HCT116 (cell line): ENCODE data around the gene ACVR1B. TPM values are rescaled to one million over a fixed set of nuclear protein-coding genes. Genes with fewer than 3 reads are reported as not detected.

Experiments used
- ATAC-seq: fragments of 200-7000 bp; cut with Tn5 transposase; 2 replicates; pipeline ENCODE4 v1.9.1; 2020; ENCODE audit warnings: mild to moderate bottlenecking, moderate library complexity
- BruUV-seq: library from RNA; stranded (reverse); fragments of 400-500 nt; replicated peaks from 2 replicates; lab custom pipeline; 2021; lab: Mats Ljungman, UMichigan
- CTCF ChIA-PET: fragments of 300-600 bp; sonication (Branson Sonifier 250); formaldehyde crosslinking; loops from one replicate; lab custom pipeline; 2021; ENCODE audit warnings: antibody characterized with exemption; lab: Charles Lee
- POLR2A ChIA-PET: fragments of 300-600, 350-600 bp; sonication (Branson Sonifier 250); formaldehyde crosslinking; loops from one replicate; lab custom pipeline; 2021; ENCODE audit warnings: antibody characterized with exemption; lab: Charles Lee
- RAD21 ChIA-PET, 2 experiments: fragments of 300-600 bp; sonication (Branson Sonifier 250); formaldehyde crosslinking; loops; one replicate each; lab custom pipeline; 2023; ENCODE audit warnings: low total read pairs in 2 of 2; ENCODE audit not compliant: uncharacterized antibody in 2 of 2, unreplicated experiment in 2 of 2, low non-redundant PET in 1 of 2; lab: Charles Lee
- DNase-seq: peaks from one replicate; pipeline ENCODE4 v3.0.0-alpha.2; 2010; ENCODE audit warnings: low read depth, low spot score
- H2AFZ ChIP-seq: fragments of 200-600 bp; shearing (Covaris generic), sonication (generic); 2 replicates; pipeline ENCODE4 v1.6.1; 2017; ENCODE audit warnings: low read depth, mixed run types, mixed read lengths, antibody characterized with exemption, low read length; ENCODE audit not compliant: poor library complexity, severe bottlenecking
- H3K27ac ChIP-seq: 2 replicates; pipeline ENCODE4 v1.5.1; 2012; ENCODE audit warnings: low read depth, low read length
- H3K27me3 ChIP-seq: fragments of 200-600 bp; sonication (generic); 2 replicates; pipeline ENCODE4 v1.6.1; 2016; ENCODE audit warnings: mixed run types, low read length, mixed read lengths; ENCODE audit not compliant: insufficient read depth
- H3K36me3 ChIP-seq, 2 experiments: fragments of 200-500 bp in 1 of 2; fragments of 200-600 bp in 1 of 2; sonication (Bioruptor generic) in 1 of 2; sonication (generic) in 1 of 2; 2 replicates each; pipeline versions ENCODE4 v1.5.1 to v1.6.1; 2014 to 2016; ENCODE audit warnings: low read length in 2 of 2, inconsistent platforms in 1 of 2, mixed read lengths in 1 of 2, mixed run types in 1 of 2; ENCODE audit not compliant: insufficient read depth in 2 of 2, control insufficient read depth in 1 of 2
- H3K4me1 ChIP-seq, 2 experiments: fragments of 200-600 bp in 1 of 2; sonication (generic) in 1 of 2; 2 replicates each; pipeline versions ENCODE4 v1.5.1 to v1.6.1; 2012 to 2017; ENCODE audit warnings: low read length in 2 of 2, inconsistent platforms in 1 of 2, mild to moderate bottlenecking in 1 of 2, mixed read lengths in 1 of 2, mixed run types in 1 of 2, moderate library complexity in 1 of 2; ENCODE audit not compliant: insufficient read depth in 2 of 2, control insufficient read depth in 1 of 2
- H3K4me2 ChIP-seq: fragments of 200-600 bp; sonication (generic); 2 replicates; pipeline ENCODE4 v1.6.1; 2017; ENCODE audit warnings: mixed run types, low read length, mixed read lengths
- H3K4me3 ChIP-seq, 2 experiments: fragments of 200-600 bp in 1 of 2; sonication (generic) in 1 of 2; replicated peaks in 1 of 2; 2 replicates each; pipeline ENCODE4 v1.5.1; 2011 to 2016; ENCODE audit warnings: low read length in 2 of 2, control low read depth in 1 of 2, low read depth in 1 of 2, mild to moderate bottlenecking in 1 of 2, mixed read lengths in 1 of 2, mixed run types in 1 of 2
- H3K79me2 ChIP-seq: fragments of 200-600 bp; sonication (generic); 2 replicates; pipeline ENCODE4 v1.6.1; 2017; ENCODE audit warnings: mild to moderate bottlenecking, mixed run types, low read length, moderate library complexity, mixed read lengths; ENCODE audit not compliant: insufficient read depth
- H3K9ac ChIP-seq: fragments of 200-600 bp; sonication (generic); 2 replicates; pipeline ENCODE4 v1.6.1; 2016; ENCODE audit warnings: low read length, mixed read lengths
- H3K9me2 ChIP-seq: fragments of 200-600 bp; sonication (generic), shearing (Covaris generic); 2 replicates; pipeline ENCODE4 v1.6.1; 2017; ENCODE audit warnings: mixed run types, mild to moderate bottlenecking, moderate library complexity; ENCODE audit not compliant: insufficient read depth
- H3K9me3 ChIP-seq, 2 experiments: fragments of 200-500 bp in 1 of 2; fragments of 200-600 bp in 1 of 2; sonication (Bioruptor generic) in 1 of 2; sonication (generic) in 1 of 2; 2 replicates each; pipeline ENCODE4 v1.6.1; 2014 to 2017; ENCODE audit warnings: low read length in 2 of 2, mixed read lengths in 2 of 2, inconsistent platforms in 1 of 2, low read depth in 1 of 2, mild to moderate bottlenecking in 1 of 2, mixed run types in 1 of 2, moderate library complexity in 1 of 2; ENCODE audit not compliant: control insufficient read depth in 1 of 2, insufficient read depth in 1 of 2
- H4K20me1 ChIP-seq: fragments of 200-600 bp; sonication (generic), shearing (Covaris generic); 2 replicates; pipeline ENCODE4 v1.6.1; 2017; ENCODE audit warnings: mixed run types, mild to moderate bottlenecking, moderate library complexity; ENCODE audit not compliant: insufficient read depth
- CEBPB ChIP-seq: IDR thresholded peaks from 2 replicates; pipeline ENCODE4 v1.6.1; 2012; ENCODE audit warnings: low read depth
- EZH2phosphoT487 ChIP-seq: fragments of 200-600 bp; IDR thresholded peaks from 2 replicates; pipeline ENCODE4 v1.6.1; 2018; ENCODE audit warnings: antibody characterized with exemption, borderline replicate concordance
- JUND ChIP-seq: IDR thresholded peaks from 2 replicates; pipeline ENCODE4 v1.6.1; 2012
- SIN3A ChIP-seq: IDR thresholded peaks from 2 replicates; pipeline ENCODE4 v1.6.1; 2012; ENCODE audit warnings: low read depth
- SRF ChIP-seq: IDR thresholded peaks from 2 replicates; pipeline ENCODE4 v1.6.1; 2012; ENCODE audit warnings: low read depth
- TCF7L2 ChIP-seq: IDR thresholded peaks from 2 replicates; pipeline ENCODE4 v1.7.0; 2011; ENCODE audit warnings: borderline replicate concordance, inconsistent platforms; ENCODE audit not compliant: insufficient read depth, insufficient read length; ENCODE audit errors: extremely low read depth
- intact Hi-C: fragments of 100-400 bp; cut with micrococcal nuclease; formaldehyde crosslinking; loops from 2 replicates; pipeline ENCODE4 v1.10.0; 2022
- total RNA-seq: library from RNA; stranded (reverse); gene quantifications from one replicate; pipeline ENCODE4 v1.2.1, GENCODE V29; 2021; ENCODE audit not compliant: unreplicated experiment
- TF ChIP-seq, protein P1 (sequence below): IDR thresholded peaks from 2 replicates; pipeline ENCODE4 v1.6.1; 2012
- TF ChIP-seq, protein P2 (sequence below): IDR thresholded peaks from 2 replicates; pipeline ENCODE4 v1.6.1; 2012; ENCODE audit warnings: low read depth

The ACVR1B gene
- total RNA-seq, 1 experiment from 2014 or later, result 22.7 TPM

DNA sequence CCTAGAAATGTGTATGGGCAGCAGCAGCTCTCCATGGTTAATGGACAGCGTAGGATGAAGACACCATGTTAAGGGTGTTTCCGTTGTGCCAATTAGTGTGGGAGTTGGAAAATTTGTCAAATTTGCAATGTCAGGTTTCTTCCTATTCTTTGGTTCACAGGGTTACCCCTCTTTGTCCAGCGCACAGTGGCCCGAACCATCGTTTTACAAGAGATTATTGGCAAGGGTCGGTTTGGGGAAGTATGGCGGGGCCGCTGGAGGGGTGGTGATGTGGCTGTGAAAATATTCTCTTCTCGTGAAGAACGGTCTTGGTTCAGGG lies 29.3 kb downstream of the ACVR1B start:
- no peak for ATAC-seq
- TF ChIP-seq, protein P1, sequence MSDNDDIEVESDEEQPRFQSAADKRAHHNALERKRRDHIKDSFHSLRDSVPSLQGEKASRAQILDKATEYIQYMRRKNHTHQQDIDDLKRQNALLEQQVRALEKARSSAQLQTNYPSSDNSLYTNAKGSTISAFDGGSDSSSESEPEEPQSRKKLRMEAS, result no peak
- TF ChIP-seq, protein P2, sequence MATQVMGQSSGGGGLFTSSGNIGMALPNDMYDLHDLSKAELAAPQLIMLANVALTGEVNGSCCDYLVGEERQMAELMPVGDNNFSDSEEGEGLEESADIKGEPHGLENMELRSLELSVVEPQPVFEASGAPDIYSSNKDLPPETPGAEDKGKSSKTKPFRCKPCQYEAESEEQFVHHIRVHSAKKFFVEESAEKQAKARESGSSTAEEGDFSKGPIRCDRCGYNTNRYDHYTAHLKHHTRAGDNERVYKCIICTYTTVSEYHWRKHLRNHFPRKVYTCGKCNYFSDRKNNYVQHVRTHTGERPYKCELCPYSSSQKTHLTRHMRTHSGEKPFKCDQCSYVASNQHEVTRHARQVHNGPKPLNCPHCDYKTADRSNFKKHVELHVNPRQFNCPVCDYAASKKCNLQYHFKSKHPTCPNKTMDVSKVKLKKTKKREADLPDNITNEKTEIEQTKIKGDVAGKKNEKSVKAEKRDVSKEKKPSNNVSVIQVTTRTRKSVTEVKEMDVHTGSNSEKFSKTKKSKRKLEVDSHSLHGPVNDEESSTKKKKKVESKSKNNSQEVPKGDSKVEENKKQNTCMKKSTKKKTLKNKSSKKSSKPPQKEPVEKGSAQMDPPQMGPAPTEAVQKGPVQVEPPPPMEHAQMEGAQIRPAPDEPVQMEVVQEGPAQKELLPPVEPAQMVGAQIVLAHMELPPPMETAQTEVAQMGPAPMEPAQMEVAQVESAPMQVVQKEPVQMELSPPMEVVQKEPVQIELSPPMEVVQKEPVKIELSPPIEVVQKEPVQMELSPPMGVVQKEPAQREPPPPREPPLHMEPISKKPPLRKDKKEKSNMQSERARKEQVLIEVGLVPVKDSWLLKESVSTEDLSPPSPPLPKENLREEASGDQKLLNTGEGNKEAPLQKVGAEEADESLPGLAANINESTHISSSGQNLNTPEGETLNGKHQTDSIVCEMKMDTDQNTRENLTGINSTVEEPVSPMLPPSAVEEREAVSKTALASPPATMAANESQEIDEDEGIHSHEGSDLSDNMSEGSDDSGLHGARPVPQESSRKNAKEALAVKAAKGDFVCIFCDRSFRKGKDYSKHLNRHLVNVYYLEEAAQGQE, result no peak
- TF ChIP-seq EZH2phosphoT487, result no peak
- TF ChIP-seq SIN3A, result no peak
- TF ChIP-seq JUND, result no peak
- TF ChIP-seq TCF7L2, result no peak
- no peak for TF ChIP-seq CEBPB
- no peak for TF ChIP-seq SRF
- Histone ChIP-seq H2AFZ (no peak overlapping the region), H3K4me2 (no peak overlapping the region), H3K27me3 (no peaks in the 10 kb centered on the region), H3K79me2 (no peaks in the 10 kb centered on the region), H3K9me2 (no peaks in the 10 kb centered on the region), H3K9me3 (no peaks in the 10 kb centered on the region), H3K9ac (no peak overlapping the region), H3K27ac (no peak overlapping the region), H3K4me3 (no peak overlapping the region), H4K20me1 (no peaks in the 10 kb centered on the region; the same call in 1 of the 2 replicates), H3K4me1 (no peaks in the 10 kb centered on the region), H3K36me3 (peaks cover 34 to 45% of the 10 kb centered on the region in 2 experiments)
- no peak for DNase-seq
- no TSS peak for BruUV-seq
- RAD21 ChIA-PET, result interaction anchor here in 1 of 2 experiments (0.6 kb wide), 1 partner anchor 44 kb away, joined by 3 read pairs; no protein-coding TSS in a partner anchor
- intact Hi-C loops, result loop anchor here (1.0 to 2.0 kb wide), 3 partner anchors 54 to 560 kb away; no protein-coding TSS in a partner anchor
- POLR2A ChIA-PET, result no interaction called here
- CTCF ChIA-PET, result interaction anchor here (0.7 to 1.8 kb wide), 4 partner anchors 12 to 88 kb away, joined by 3 to 4 read pairs (median 4); no protein-coding TSS in a partner anchor
